OCI-LY1 (cell line): ENCODE results near the gene PLXNA2.

Source experiments
- H2AFZ ChIP-seq: fragments of 200-600 bp; sonication (generic), shearing (Covaris generic); 2 replicates; pipeline ENCODE4 v1.6.0; 2014; ENCODE audit warnings: antibody characterized with exemption, mild to moderate bottlenecking, low read length
- H3F3A ChIP-seq: fragments of 200-600 bp; sonication (generic), shearing (Covaris generic); 2 replicates; pipeline ENCODE4 v1.6.0; 2014; ENCODE audit warnings: mild to moderate bottlenecking, antibody characterized with exemption, low read length, moderate library complexity; ENCODE audit not compliant: insufficient read depth
- H3K27ac ChIP-seq: fragments of 200-600 bp; sonication (generic); 2 replicates; pipeline ENCODE4 v1.5.1; 2014; ENCODE audit warnings: low read length, mixed run types, mild to moderate bottlenecking, low read depth; ENCODE audit not compliant: poor library complexity, severe bottlenecking
- H3K27me3 ChIP-seq: fragments of 200-600 bp; sonication (generic); 2 replicates; pipeline ENCODE4 v1.6.0; 2014; ENCODE audit warnings: antibody characterized with exemption, mild to moderate bottlenecking, low read length, moderate library complexity; ENCODE audit not compliant: insufficient read depth
- H3K36me3 ChIP-seq: fragments of 200-600 bp; sonication (generic); 2 replicates; pipeline ENCODE4 v1.6.1; 2014; ENCODE audit warnings: mild to moderate bottlenecking, antibody characterized with exemption, low read length, moderate library complexity, mixed read lengths; ENCODE audit not compliant: insufficient read depth
- H3K4me1 ChIP-seq: fragments of 200-600 bp; sonication (generic); 2 replicates; pipeline ENCODE4 v1.5.1; 2014; ENCODE audit warnings: mild to moderate bottlenecking, low read length, moderate library complexity; ENCODE audit not compliant: insufficient read depth, severe bottlenecking
- H3K4me2 ChIP-seq: fragments of 200-600 bp; sonication (generic), shearing (Covaris generic); 2 replicates; pipeline ENCODE4 v1.6.1; 2014; ENCODE audit warnings: low read length
- H3K4me3 ChIP-seq: fragments of 200-600 bp; sonication (generic); 2 replicates; pipeline ENCODE4 v1.5.1; 2014; ENCODE audit warnings: low read length, low read depth, mild to moderate bottlenecking, mixed read lengths; ENCODE audit not compliant: poor library complexity, severe bottlenecking
- H3K79me2 ChIP-seq: fragments of 200-600 bp; shearing (Covaris generic); 2 replicates; pipeline ENCODE4 v1.6.1; 2016; ENCODE audit warnings: mixed run types, low read length, mixed read lengths; ENCODE audit not compliant: insufficient read depth
- H3K9ac ChIP-seq: fragments of 200-600 bp; sonication (generic), shearing (Covaris generic); 2 replicates; pipeline ENCODE4 v1.6.1; 2014; ENCODE audit warnings: mild to moderate bottlenecking, low read length, mixed read lengths
- H3K9me2 ChIP-seq: fragments of 200-600 bp; sonication (generic), shearing (Covaris generic); 2 replicates; pipeline ENCODE4 v1.6.1; 2014; ENCODE audit warnings: low read depth, mild to moderate bottlenecking, low read length, mixed read lengths
- H3K9me3 ChIP-seq: fragments of 200-600 bp; shearing (Covaris generic); 2 replicates; pipeline ENCODE4 v1.6.1; 2014; ENCODE audit warnings: low read length, mixed read lengths
- H4K20me1 ChIP-seq: fragments of 200-600 bp; sonication (generic), shearing (Covaris generic); 2 replicates; pipeline ENCODE4 v1.6.0; 2016; ENCODE audit warnings: mild to moderate bottlenecking, low read length; ENCODE audit not compliant: insufficient read depth
- EZH2 ChIP-seq: fragments of 200-600 bp; sonication (generic), shearing (Covaris generic); IDR thresholded peaks from 2 replicates; pipeline ENCODE4 v1.8.0; 2017; ENCODE audit warnings: borderline replicate concordance, mixed run types, mild to moderate bottlenecking, antibody characterized with exemption, low read length, moderate library complexity, mixed read lengths
- TF ChIP-seq, protein P1 (sequence below): fragments of 200-600 bp; sonication (generic), shearing (Covaris generic); IDR thresholded peaks from 2 replicates; pipeline ENCODE4 v1.5.1; 2017; ENCODE audit warnings: mild to moderate bottlenecking, antibody characterized with exemption, low read length, moderate library complexity, mixed read lengths

Gene PLXNA2

DNA sequence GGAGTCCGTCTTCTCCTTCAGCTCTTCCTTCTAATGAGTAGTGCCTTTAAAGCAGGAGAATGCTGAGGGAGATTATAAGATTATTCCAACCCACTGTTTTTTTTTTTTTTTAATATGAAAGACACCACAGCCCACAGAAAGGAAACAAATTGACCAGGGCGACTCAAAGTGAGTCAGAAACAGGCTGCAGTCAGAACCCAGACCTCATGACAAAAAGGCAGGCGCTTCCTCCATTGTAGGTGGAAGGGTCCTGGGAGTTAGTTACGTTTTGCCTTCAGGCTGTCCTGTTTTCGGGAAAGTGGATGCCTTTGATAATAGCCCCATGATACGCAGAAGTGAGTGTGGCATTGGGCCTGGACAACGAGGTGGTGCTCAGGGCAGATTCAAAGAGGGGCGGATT is 21.0 kb downstream of the PLXNA2 start:
- Histone ChIP-seq H3K9me2 (no peaks in the 10 kb centered on the region), H3K27ac (no peak overlapping the region)

DNA sequence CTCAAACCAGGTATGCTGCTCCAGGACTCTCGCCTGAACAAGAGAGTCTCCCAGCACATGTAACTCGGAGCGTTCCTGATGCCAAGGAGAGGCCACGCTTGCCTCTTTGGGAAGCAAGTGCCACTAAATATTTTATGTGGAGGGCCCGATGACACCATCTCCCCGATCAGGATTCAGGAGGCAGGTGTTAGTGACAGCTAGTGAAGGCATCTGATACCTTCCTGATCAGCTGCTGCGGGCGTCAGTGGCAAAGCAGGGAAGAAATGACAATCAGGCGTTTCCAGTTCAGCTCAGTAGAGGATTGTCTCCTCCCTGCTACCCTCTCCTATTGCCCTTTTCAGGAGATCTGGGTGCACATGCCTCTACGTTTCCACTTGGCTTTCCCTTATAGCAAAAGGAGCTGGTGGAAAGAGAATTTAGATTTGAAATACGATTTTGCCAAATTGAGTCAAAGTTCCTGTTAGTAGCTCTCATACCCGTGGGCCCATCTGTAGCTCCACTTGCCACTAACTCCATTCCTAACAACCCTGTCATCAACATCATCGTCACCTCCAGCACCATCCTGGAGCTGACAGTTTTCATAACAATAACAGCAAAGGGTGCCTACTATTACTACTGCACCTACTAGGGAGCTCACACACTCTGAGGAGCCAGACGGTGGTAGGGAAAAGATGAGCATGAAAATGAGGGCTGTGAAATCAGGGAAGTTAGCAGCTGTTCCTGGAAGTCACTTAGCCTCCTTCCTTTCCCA is 21.6 kb downstream of the PLXNA2 start:
- H3K9ac ChIP-seq: no peak overlapping the region
- no peaks in the 10 kb centered on the region for H3K36me3 ChIP-seq
- H3K4me1 ChIP-seq: no peaks in the 10 kb centered on the region
- no peaks in the 10 kb centered on the region for H4K20me1 ChIP-seq
- no peak overlapping the region for H2AFZ ChIP-seq
- H3K27ac ChIP-seq: no peak overlapping the region
- H3K9me3 ChIP-seq: no peaks in the 10 kb centered on the region
- H3F3A ChIP-seq: no peaks in the 10 kb centered on the region
- TF ChIP-seq, protein P1, sequence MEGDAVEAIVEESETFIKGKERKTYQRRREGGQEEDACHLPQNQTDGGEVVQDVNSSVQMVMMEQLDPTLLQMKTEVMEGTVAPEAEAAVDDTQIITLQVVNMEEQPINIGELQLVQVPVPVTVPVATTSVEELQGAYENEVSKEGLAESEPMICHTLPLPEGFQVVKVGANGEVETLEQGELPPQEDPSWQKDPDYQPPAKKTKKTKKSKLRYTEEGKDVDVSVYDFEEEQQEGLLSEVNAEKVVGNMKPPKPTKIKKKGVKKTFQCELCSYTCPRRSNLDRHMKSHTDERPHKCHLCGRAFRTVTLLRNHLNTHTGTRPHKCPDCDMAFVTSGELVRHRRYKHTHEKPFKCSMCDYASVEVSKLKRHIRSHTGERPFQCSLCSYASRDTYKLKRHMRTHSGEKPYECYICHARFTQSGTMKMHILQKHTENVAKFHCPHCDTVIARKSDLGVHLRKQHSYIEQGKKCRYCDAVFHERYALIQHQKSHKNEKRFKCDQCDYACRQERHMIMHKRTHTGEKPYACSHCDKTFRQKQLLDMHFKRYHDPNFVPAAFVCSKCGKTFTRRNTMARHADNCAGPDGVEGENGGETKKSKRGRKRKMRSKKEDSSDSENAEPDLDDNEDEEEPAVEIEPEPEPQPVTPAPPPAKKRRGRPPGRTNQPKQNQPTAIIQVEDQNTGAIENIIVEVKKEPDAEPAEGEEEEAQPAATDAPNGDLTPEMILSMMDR: no peak
- no peak for TF ChIP-seq EZH2
- no peak overlapping the region for H3K4me2 ChIP-seq
- H3K79me2 ChIP-seq: no peaks in the 10 kb centered on the region
- H3K4me3 ChIP-seq: no peak overlapping the region
- no peaks in the 10 kb centered on the region for H3K27me3 ChIP-seq
- no peaks in the 10 kb centered on the region for H3K9me2 ChIP-seq

More for the DNA sequence above, 21.0 kb downstream of the PLXNA2 start:
- Histone ChIP-seq H4K20me1 (no peaks in the 10 kb centered on the region), H3K9me3 (no peaks in the 10 kb centered on the region), H3K4me1 (no peaks in the 10 kb centered on the region), H3K4me2 (no peak overlapping the region), H3K9ac (no peak overlapping the region), H3K4me3 (no peak overlapping the region), H2AFZ (no peak overlapping the region), H3K36me3 (no peaks in the 10 kb centered on the region), H3K27me3 (no peaks in the 10 kb centered on the region), H3F3A (no peaks in the 10 kb centered on the region), H3K79me2 (no peaks in the 10 kb centered on the region)
- no peak for TF ChIP-seq EZH2
- TF ChIP-seq, protein P1: no peak

DNA sequence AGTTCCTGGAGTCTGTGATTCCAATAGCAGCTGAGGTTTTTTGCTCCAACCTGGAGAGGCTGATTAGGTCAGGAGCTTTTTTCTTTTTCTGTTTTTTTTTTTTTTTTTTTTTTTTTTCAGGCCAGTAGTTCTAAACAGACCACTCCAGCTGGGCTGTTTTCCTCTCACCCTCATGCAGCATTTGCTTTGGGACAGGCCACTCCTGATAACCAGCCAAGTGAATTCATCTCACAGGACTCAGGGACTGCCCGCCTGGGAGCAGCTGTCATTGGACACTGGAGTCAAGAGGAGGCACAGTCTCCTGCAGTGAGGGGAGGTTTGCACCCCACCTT is 22.9 kb downstream of the PLXNA2 start:
- Histone ChIP-seq H3K27me3 (no peaks in the 10 kb centered on the region), H4K20me1 (no peaks in the 10 kb centered on the region), H3K9me3 (no peaks in the 10 kb centered on the region), H3K79me2 (no peaks in the 10 kb centered on the region), H3K4me2 (no peak overlapping the region), H3F3A (no peaks in the 10 kb centered on the region), H2AFZ (no peak overlapping the region), H3K9ac (no peak overlapping the region), H3K9me2 (no peaks in the 10 kb centered on the region), H3K36me3 (no peaks in the 10 kb centered on the region), H3K4me3 (no peak overlapping the region), H3K4me1 (no peaks in the 10 kb centered on the region), H3K27ac (no peak overlapping the region)
- TF ChIP-seq, protein P1: no peak
- TF ChIP-seq EZH2: no peak
